Esophagus squamous epithelium (tissue), 4 donors: ENCODE data around the gene ADGRV1.

Experiments used
- CTCF ChIP-seq, 6 experiments: fragments of 450-650 bp in 4 of 6; fragments of 200-600 bp in 2 of 6; sonication (generic) in 2 of 6; IDR thresholded peaks; one replicate each; pipeline ENCODE4 v1.5.1; 2016 to 2019; ENCODE audit warnings: antibody characterized with exemption in 6 of 6, mild to moderate bottlenecking in 4 of 6, moderate library complexity in 4 of 6
- POLR2A ChIP-seq, 4 donors: fragments of 450-650 bp; IDR thresholded peaks; one replicate each; pipeline ENCODE4 v1.6.1; 2017; ENCODE audit warnings: antibody characterized with exemption in 4 of 4, mild to moderate bottlenecking in 4 of 4, moderate library complexity in 3 of 4

- TF ChIP-seq CTCF (IDR thresholded peaks at IDR 0.05) (no peak), POLR2A (IDR thresholded peaks at IDR 0.05) (no peak)
Observed at GRCh38 chr5:90894866-90895420, 336.3 kb downstream of the ADGRV1 start.
